Measurements from ENCODE around the gene IFIH1. TPM values are rescaled to one million over a fixed set of nuclear protein-coding genes. Genes with fewer than 3 reads are reported as not detected.

Gene IFIH1
- total RNA-seq, 1 donor from 2014 or later = 38.1 TPM

GRCh38 chr2:162244541-162245031, 73.9 kb downstream of the IFIH1 start:
- Histone ChIP-seq H3K9me3 (no peaks in the 10 kb centered on the region), H3K27ac (peak overlapping the region; percentile 24), H3K4me3 (no peak overlapping the region), H3K36me3 (no peaks in the 10 kb centered on the region), H3K27me3 (no peaks in the 10 kb centered on the region), H3K4me1 (peaks cover 17% of the 10 kb centered on the region)
- DNase-seq (peak; percentile 71), ATAC-seq (peak; percentile 94)
- intact Hi-C loops (cut with DNase I) = no loop called here
- TF ChIP-seq, protein P1, sequence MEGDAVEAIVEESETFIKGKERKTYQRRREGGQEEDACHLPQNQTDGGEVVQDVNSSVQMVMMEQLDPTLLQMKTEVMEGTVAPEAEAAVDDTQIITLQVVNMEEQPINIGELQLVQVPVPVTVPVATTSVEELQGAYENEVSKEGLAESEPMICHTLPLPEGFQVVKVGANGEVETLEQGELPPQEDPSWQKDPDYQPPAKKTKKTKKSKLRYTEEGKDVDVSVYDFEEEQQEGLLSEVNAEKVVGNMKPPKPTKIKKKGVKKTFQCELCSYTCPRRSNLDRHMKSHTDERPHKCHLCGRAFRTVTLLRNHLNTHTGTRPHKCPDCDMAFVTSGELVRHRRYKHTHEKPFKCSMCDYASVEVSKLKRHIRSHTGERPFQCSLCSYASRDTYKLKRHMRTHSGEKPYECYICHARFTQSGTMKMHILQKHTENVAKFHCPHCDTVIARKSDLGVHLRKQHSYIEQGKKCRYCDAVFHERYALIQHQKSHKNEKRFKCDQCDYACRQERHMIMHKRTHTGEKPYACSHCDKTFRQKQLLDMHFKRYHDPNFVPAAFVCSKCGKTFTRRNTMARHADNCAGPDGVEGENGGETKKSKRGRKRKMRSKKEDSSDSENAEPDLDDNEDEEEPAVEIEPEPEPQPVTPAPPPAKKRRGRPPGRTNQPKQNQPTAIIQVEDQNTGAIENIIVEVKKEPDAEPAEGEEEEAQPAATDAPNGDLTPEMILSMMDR (IDR thresholded peaks at IDR 0.05) = no peak

- ATAC-seq (no peak), DNase-seq (no peak)
- H3K4me1 ChIP-seq = peaks cover 17% of the 10 kb centered on the region
- H3K27me3 ChIP-seq = no peaks in the 10 kb centered on the region
- intact Hi-C loops (cut with DNase I) = no loop called here
- H3K27ac ChIP-seq = peak overlapping the region; percentile 24
- H3K4me3 ChIP-seq = peak overlapping the region; percentile 23
- TF ChIP-seq, protein P1 (IDR thresholded peaks at IDR 0.05) = no peak
- no peaks in the 10 kb centered on the region for H3K9me3 ChIP-seq
- H3K36me3 ChIP-seq = no peaks in the 10 kb centered on the region
Measured at GRCh38 chr2:162243715-162244114, 74.8 kb downstream of the IFIH1 start.

- intact Hi-C loops (cut with DNase I) = no loop called here
- H3K4me1 ChIP-seq = peaks cover 17% of the 10 kb centered on the region
- ATAC-seq (no peak), DNase-seq (no peak)
- no peaks in the 10 kb centered on the region for H3K27me3 ChIP-seq
- peak within 1 kb of the TSS; percentile 44 for H3K27ac ChIP-seq
- TF ChIP-seq, protein P1 (IDR thresholded peaks at IDR 0.05) = no peak
- H3K36me3 ChIP-seq = no peaks in the 10 kb centered on the region
- H3K4me3 ChIP-seq = peak within 1 kb of the TSS; percentile 23
- H3K9me3 ChIP-seq = no peaks in the 10 kb centered on the region
Measured at GRCh38 chr2:162243294-162243693, 75.2 kb downstream of the IFIH1 start, which contains the start of gene FAP. FAP (minus strand) TSS chr2:162243445; CDS start chr2:162243327, 118 bp downstream.

GRCh38 chr2:162242586-162243280, 75.8 kb downstream of the IFIH1 start:
- Histone ChIP-seq H3K4me1 (peaks cover 17% of the 10 kb centered on the region), H3K27ac (peak overlapping the region; percentile 44)

GRCh38 chr2:162241571-162241970, 76.9 kb downstream of the IFIH1 start:
- no peaks in the 10 kb centered on the region for H3K27me3 ChIP-seq
- no peaks in the 10 kb centered on the region for H3K9me3 ChIP-seq
- ATAC-seq = no peak
- no peaks in the 10 kb centered on the region for H3K36me3 ChIP-seq
- no peak overlapping the region for H3K4me3 ChIP-seq
- H3K27ac ChIP-seq = no peak overlapping the region
- intact Hi-C loops (cut with DNase I) = no loop called here
- peaks cover 17% of the 10 kb centered on the region for H3K4me1 ChIP-seq
- DNase-seq = no peak
- TF ChIP-seq, protein P1 (IDR thresholded peaks at IDR 0.05) = no peak

More at GRCh38 chr2:162242586-162243280, 75.8 kb downstream of the IFIH1 start:
- TF ChIP-seq, protein P1 (IDR thresholded peaks at IDR 0.05) = no peak
- H3K36me3 ChIP-seq = no peaks in the 10 kb centered on the region
- intact Hi-C loops (cut with DNase I) = no loop called here
- DNase-seq (no peak), ATAC-seq (no peak)
- no peaks in the 10 kb centered on the region for H3K27me3 ChIP-seq
- H3K9me3 ChIP-seq = no peaks in the 10 kb centered on the region
- H3K4me3 ChIP-seq = peak overlapping the region; percentile 23
